ENCODE measurements around the gene RGL2. TPM values are rescaled to one million over a fixed set of nuclear protein-coding genes. Genes with fewer than 3 reads are reported as not detected.
"Not testable (repeated sequence)": the region's sequence is repeated elsewhere in the genome, so short reads cannot be mapped to it uniquely, and the experiment has no call there.

RGL2 gene
- total RNA-seq, 4 donors from 2014 or later = 28.7 to 81.2 (median 41.7) TPM

GRCh38 chr6:33272275-33273128, 26.2 kb downstream of the RGL2 start:
- TF ChIP-seq, protein P1, sequence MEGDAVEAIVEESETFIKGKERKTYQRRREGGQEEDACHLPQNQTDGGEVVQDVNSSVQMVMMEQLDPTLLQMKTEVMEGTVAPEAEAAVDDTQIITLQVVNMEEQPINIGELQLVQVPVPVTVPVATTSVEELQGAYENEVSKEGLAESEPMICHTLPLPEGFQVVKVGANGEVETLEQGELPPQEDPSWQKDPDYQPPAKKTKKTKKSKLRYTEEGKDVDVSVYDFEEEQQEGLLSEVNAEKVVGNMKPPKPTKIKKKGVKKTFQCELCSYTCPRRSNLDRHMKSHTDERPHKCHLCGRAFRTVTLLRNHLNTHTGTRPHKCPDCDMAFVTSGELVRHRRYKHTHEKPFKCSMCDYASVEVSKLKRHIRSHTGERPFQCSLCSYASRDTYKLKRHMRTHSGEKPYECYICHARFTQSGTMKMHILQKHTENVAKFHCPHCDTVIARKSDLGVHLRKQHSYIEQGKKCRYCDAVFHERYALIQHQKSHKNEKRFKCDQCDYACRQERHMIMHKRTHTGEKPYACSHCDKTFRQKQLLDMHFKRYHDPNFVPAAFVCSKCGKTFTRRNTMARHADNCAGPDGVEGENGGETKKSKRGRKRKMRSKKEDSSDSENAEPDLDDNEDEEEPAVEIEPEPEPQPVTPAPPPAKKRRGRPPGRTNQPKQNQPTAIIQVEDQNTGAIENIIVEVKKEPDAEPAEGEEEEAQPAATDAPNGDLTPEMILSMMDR (IDR thresholded peaks at IDR 0.05) = no peak
- ATAC-seq (ENCODE audit: low FRiP score) (peak; percentile 6), DNase-seq (ENCODE audit: low spot score) (no peak)

DNA sequence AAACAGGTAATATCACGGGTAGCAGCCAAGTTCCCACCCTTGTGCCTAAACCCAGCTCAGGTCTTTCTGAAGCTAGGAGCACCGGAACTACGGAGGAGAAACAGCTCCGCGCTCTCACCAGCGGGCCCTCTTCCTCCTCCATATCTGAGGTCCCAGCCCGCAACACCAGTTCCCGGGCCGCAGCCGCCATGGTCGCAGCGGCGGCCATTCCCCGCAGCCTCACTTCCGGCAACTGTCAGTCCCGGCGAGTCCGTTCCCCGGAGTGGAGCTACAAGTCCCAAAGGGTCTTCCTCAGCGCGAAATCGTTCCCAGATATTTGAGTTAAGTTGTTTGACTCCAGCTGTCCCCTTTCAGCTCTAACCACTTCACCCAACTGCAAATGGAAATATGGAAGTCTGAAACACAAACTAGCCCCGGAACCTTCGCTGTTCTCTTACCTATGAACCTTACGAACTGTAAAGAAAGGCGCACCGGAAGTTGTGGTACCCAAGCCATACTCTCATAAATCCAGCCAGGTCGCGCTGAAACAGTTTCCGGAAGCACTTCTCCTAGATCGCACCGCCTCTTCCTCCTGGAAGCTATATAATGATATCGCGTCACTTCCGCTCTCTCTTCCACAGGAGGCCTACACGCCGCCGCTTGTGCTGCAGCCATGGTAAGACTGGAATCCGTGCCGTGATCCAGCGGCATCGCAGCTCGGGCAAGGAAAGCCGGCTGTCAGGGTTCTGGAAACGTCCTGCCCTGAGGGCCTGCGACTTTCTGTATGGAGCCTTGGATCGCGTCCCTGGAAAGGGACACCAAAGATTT, 27.1 kb downstream of the RGL2 start, which contains the start of the genes RPS18 and VPS52:
RPS18 (plus strand) TSS at position 608 of the 807 bp plus-strand sequence; CDS start at position 653, 45 bp downstream.
VPS52 (minus strand) TSS at position 409 of the 807 bp plus-strand sequence; CDS start at position 208, 201 bp downstream.
- peak; percentile 82 for DNase-seq (ENCODE audit: low spot score)
- peak; percentile 95 for ATAC-seq (ENCODE audit: low FRiP score)
- TF ChIP-seq, protein P1 (IDR thresholded peaks at IDR 0.05) = no peak

- TF ChIP-seq, protein P1 (IDR thresholded peaks at IDR 0.05) = no peak
- no peak for DNase-seq (ENCODE audit: low spot score)
- no peak for ATAC-seq (ENCODE audit: low FRiP score)
Measured at GRCh38 chr6:33271117-33271467, 27.6 kb downstream of the RGL2 start.

GRCh38 chr6:33264015-33264414, 34.7 kb downstream of the RGL2 start:
- ATAC-seq (ENCODE audit: low FRiP score) = no peak
- TF ChIP-seq, protein P1 (IDR thresholded peaks at IDR 0.05) = no peak
- DNase-seq (ENCODE audit: low spot score) = no peak

GRCh38 chr6:33262490-33262889, 36.3 kb downstream of the RGL2 start:
- ATAC-seq (ENCODE audit: low FRiP score); DNase-seq (ENCODE audit: low spot score): not testable (repeated sequence)

DNA sequence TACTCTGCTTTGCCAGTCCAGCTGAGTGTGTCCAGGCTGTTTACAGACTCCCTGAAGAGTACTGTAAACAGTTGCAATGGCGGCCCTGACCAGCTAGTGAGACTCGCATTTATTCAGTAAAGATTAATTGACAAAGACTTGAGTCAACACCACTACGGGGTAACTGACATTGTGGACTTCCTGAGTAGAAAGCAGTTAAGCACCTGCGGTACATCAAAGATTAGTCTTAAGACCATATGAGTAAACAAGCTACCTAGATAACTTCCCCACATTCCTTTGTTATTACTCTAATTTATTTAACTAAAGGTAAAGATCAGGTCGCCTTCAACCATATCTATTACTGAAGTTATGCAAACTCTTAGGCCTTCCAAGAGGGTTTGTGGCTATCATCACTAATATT, 39.7 kb downstream of the RGL2 start:
- no peak for ATAC-seq (ENCODE audit: low FRiP score)
- no peak for DNase-seq (ENCODE audit: low spot score)

GRCh38 chr6:33254591-33254990, 44.2 kb downstream of the RGL2 start:
- no peak for ATAC-seq (ENCODE audit: low FRiP score)
- TF ChIP-seq, protein P1 (IDR thresholded peaks at IDR 0.05) = no peak
- no peak for DNase-seq (ENCODE audit: low spot score)

More for the DNA sequence above, 39.7 kb downstream of the RGL2 start:
- TF ChIP-seq, protein P1 (IDR thresholded peaks at IDR 0.05) = no peak

Measured in omental fat pad (tissue), 4 donors.